CD14-positive monocyte (primary cell): ENCODE measurements around the gene PRAC2. TPM values are rescaled to one million over a fixed set of nuclear protein-coding genes. Genes with fewer than 3 reads are reported as not detected.
A peak's percentile ranks its signal among the peaks of the same experiment; 100 is the strongest.

ENCODE experiments used
- DNase-seq, 3 donors: peaks; one replicate each; pipeline ENCODE4 v3.0.0-alpha.2; 2011 to 2022
- H2AFZ ChIP-seq: 2 replicates; pipeline ENCODE4 v1.6.0; 2012; ENCODE audit warnings: mild to moderate bottlenecking, low read depth, low read length, inconsistent platforms; ENCODE audit not compliant: insufficient read depth, poor library complexity, severe bottlenecking
- H3K27ac ChIP-seq, 2 donors: 1 replicate in 1 of 2; 2 replicates in 1 of 2; pipeline ENCODE4 v1.5.1; 2012 to 2013; ENCODE audit warnings: low read length in 2 of 2, control low read depth in 1 of 2, inconsistent platforms in 1 of 2, low read depth in 1 of 2, mild to moderate bottlenecking in 1 of 2
- H3K27me3 ChIP-seq, 2 donors: one replicate each; pipeline versions ENCODE4 v1.6.0 to v1.6.1; 2011 to 2013; ENCODE audit warnings: low read length in 2 of 2; ENCODE audit not compliant: control insufficient read depth in 2 of 2, insufficient read depth in 2 of 2
- H3K36me3 ChIP-seq, 2 donors: replicated peaks in 1 of 2; 1 replicate in 1 of 2; 2 replicates in 1 of 2; pipeline versions ENCODE4 v1.5.1 to v1.6.1; 2012 to 2013; ENCODE audit warnings: low read length in 2 of 2, control low read depth in 1 of 2, inconsistent platforms in 1 of 2, mild to moderate bottlenecking in 1 of 2; ENCODE audit not compliant: insufficient read depth in 2 of 2, control insufficient read depth in 1 of 2
- H3K4me1 ChIP-seq, 2 donors: 1 replicate in 1 of 2; 2 replicates in 1 of 2; pipeline versions ENCODE4 v1.5.1 to v1.6.1; 2012 to 2013; ENCODE audit warnings: low read length in 2 of 2, control low read depth in 1 of 2, inconsistent platforms in 1 of 2, mild to moderate bottlenecking in 1 of 2, moderate library complexity in 1 of 2; ENCODE audit not compliant: insufficient read depth in 2 of 2, control insufficient read depth in 1 of 2
- H3K4me2 ChIP-seq: replicated peaks from 2 replicates; pipeline ENCODE3; 2012; ENCODE audit warnings: low read length, moderate library complexity, mild to moderate bottlenecking; ENCODE audit not compliant: poor library complexity, severe bottlenecking; ENCODE audit errors: extremely low read depth
- H3K4me3 ChIP-seq, 3 experiments: fragments of 200-600 bp in 1 of 3; sonication (generic) in 1 of 3; replicated peaks in 1 of 3; 1 replicate in 2 of 3; 2 replicates in 1 of 3; pipeline ENCODE4 v1.5.1; 2011 to 2013; ENCODE audit warnings: low read length in 3 of 3, mild to moderate bottlenecking in 3 of 3, control low read depth in 2 of 3, low read depth in 2 of 3, inconsistent platforms in 1 of 3, moderate library complexity in 1 of 3
- H3K79me2 ChIP-seq: 2 replicates; pipeline ENCODE4 v1.6.0; 2012; ENCODE audit warnings: mild to moderate bottlenecking, control low read depth, inconsistent platforms, low read length, moderate library complexity; ENCODE audit not compliant: insufficient read depth
- H3K9ac ChIP-seq: 2 replicates; pipeline ENCODE4 v1.6.0; 2017; ENCODE audit warnings: low read length, mild to moderate bottlenecking; ENCODE audit not compliant: insufficient read depth, poor library complexity, severe bottlenecking
- H3K9me3 ChIP-seq, 2 donors: replicated peaks in 1 of 2; 1 replicate in 1 of 2; 2 replicates in 1 of 2; pipeline versions ENCODE4 v1.5.1 to v1.6.1; 2012 to 2013; ENCODE audit warnings: low read length in 2 of 2, control low read depth in 1 of 2; ENCODE audit not compliant: control insufficient read depth in 1 of 2, insufficient read depth in 1 of 2
- H4K20me1 ChIP-seq: 2 replicates; pipeline ENCODE4 v1.6.0; 2012; ENCODE audit warnings: mild to moderate bottlenecking, low read length, control low read depth, moderate library complexity; ENCODE audit not compliant: insufficient read depth
- H3K27ac Mint-ChIP-seq, 7 donors: one replicate each; pipeline ENCODE4 v1.8.0; 2020; ENCODE audit warnings: mild to moderate bottlenecking in 7 of 7, mixed read lengths in 7 of 7, moderate library complexity in 6 of 7, inconsistent platforms in 2 of 7
- H3K27me3 Mint-ChIP-seq, 3 donors: one replicate each; pipeline ENCODE4 v1.8.0; 2021 to 2022; ENCODE audit warnings: low read depth in 3 of 3, mild to moderate bottlenecking in 3 of 3, mixed read lengths in 3 of 3, moderate library complexity in 3 of 3, inconsistent platforms in 1 of 3
- H3K36me3 Mint-ChIP-seq, 2 donors: one replicate each; pipeline ENCODE4 v1.8.0; 2020; ENCODE audit warnings: mixed read lengths in 2 of 2, inconsistent platforms in 1 of 2, mild to moderate bottlenecking in 1 of 2
- H3K4me1 Mint-ChIP-seq: one replicate; pipeline ENCODE4 v1.8.0; 2020; ENCODE audit warnings: mild to moderate bottlenecking, mixed read lengths
- H3K4me3 Mint-ChIP-seq, 2 donors: one replicate each; pipeline ENCODE4 v1.8.0; 2020; ENCODE audit warnings: mild to moderate bottlenecking in 2 of 2, mixed read lengths in 2 of 2, moderate library complexity in 1 of 2
- H3K9me3 Mint-ChIP-seq, 7 donors: one replicate each; pipeline ENCODE4 v1.8.0; 2020 to 2022; ENCODE audit warnings: mixed read lengths in 7 of 7, mild to moderate bottlenecking in 6 of 7, moderate library complexity in 6 of 7, inconsistent platforms in 2 of 7
- CTCF ChIP-seq: fragments of 200-600 bp; IDR thresholded peaks from one replicate; pipeline ENCODE4 v1.8.0; 2022; ENCODE audit warnings: antibody characterized with exemption, mild to moderate bottlenecking
- WGBS: methylation state at CpG from one replicate; pipeline ENCODE4 v1.1.5; 2013; ENCODE audit warnings: missing lambda C conversion rate; ENCODE audit not compliant: insufficient coverage; 5-methylcytosine and 5-hydroxymethylcytosine counted together
- intact Hi-C, 2 donors: fragments of 100-400 bp; cut with micrococcal nuclease; formaldehyde crosslinking; loops; one replicate each; pipeline versions ENCODE4 v1.15.0 to v1.15.1; 2023
- polyA minus RNA-seq: library from RNA; depleted of rRNA, polyadenylated mRNA; stranded (reverse); fragments of >200 nt; gene quantifications from 2 replicates; pipeline ENCODE4 v1.2.3, GENCODE V29; 2012
- polyA plus RNA-seq, 3 donors: library from polyadenylated mRNA; depleted of rRNA in 1 of 3; unstranded in 2 of 3; stranded (reverse) in 1 of 3; fragments of 300-500 nt in 2 of 3; fragments of >200 nt in 1 of 3; fragmentation: Illumina TruSeq in 2 of 3; gene quantifications; 1 replicate in 2 of 3; 2 replicates in 1 of 3; pipeline ENCODE4 v1.2.3, GENCODE V29; 2012 to 2021
- total RNA-seq, 12 experiments: library from RNA in 1 of 12; stranded (reverse) in 1 of 12; fragments of 120-200 nt in 1 of 12; gene quantifications; one replicate each; pipeline ENCODE4 v1.2.4 and lab custom pipeline; 2013 to 2026; ENCODE audit warnings: mixed read lengths in 6 of 12, inconsistent platforms in 1 of 12

PRAC2 gene
- total RNA-seq (2013), result not detected
- polyA plus RNA-seq (not detected), polyA minus RNA-seq (not detected in 2 replicates), total RNA-seq (lab: John Stamatoyannopoulos, UW) (0 to 0.23 (median 0) reads per million in 11 experiments)

GRCh38 chr17:48722915-48723422, at the start of gene PRAC2:
PRAC2 (plus strand) TSS chr17:48723185; CDS start chr17:48724411, 1,226 bp downstream.
- peaks cover 35% of the 10 kb centered on the region for H3K4me1 Mint-ChIP-seq
- no peaks in the 10 kb centered on the region for H3K36me3 ChIP-seq
- no peak within 1 kb of the TSS for H3K27ac ChIP-seq
- H4K20me1 ChIP-seq, result no peaks in the 10 kb centered on the region
- TF ChIP-seq CTCF, result no peak
- peak within 1 kb of the TSS; percentile 48 for H2AFZ ChIP-seq
- H3K4me1 ChIP-seq, result peaks cover 21 to 25% of the 10 kb centered on the region in 2 donors
- H3K27me3 Mint-ChIP-seq, result peaks cover 98 to 100% (median 100%) of the 10 kb centered on the region in 3 donors
- DNase-seq, result peak in 2 of 3 donors; percentile 8 to 27
- peak within 1 kb of the TSS in 2 of 3 experiments; percentile 19 to 64 for H3K4me3 ChIP-seq
- peak within 1 kb of the TSS; percentile 70 for H3K4me2 ChIP-seq
- H3K27ac Mint-ChIP-seq, result no peak within 1 kb of the TSS
- H3K4me3 Mint-ChIP-seq, result peak within 1 kb of the TSS; percentile 56 to 88
- peaks cover 6 to 59% of the 10 kb centered on the region in 2 donors for H3K9me3 ChIP-seq
- H3K79me2 ChIP-seq, result no peaks in the 10 kb centered on the region
- intact Hi-C loops, result no loop called here
- H3K9me3 Mint-ChIP-seq, result peaks cover 0 to 46% (median 21%) of the 10 kb centered on the region in 7 donors
- WGBS, result 0% methylated on average over 8 of the region's 21 CpGs
- H3K9ac ChIP-seq, result no peak within 1 kb of the TSS
- peaks cover 95 to 100% of the 10 kb centered on the region in 2 donors for H3K27me3 ChIP-seq
- H3K36me3 Mint-ChIP-seq, result peaks cover 0 to 16% of the 10 kb centered on the region in 2 donors

DNA sequence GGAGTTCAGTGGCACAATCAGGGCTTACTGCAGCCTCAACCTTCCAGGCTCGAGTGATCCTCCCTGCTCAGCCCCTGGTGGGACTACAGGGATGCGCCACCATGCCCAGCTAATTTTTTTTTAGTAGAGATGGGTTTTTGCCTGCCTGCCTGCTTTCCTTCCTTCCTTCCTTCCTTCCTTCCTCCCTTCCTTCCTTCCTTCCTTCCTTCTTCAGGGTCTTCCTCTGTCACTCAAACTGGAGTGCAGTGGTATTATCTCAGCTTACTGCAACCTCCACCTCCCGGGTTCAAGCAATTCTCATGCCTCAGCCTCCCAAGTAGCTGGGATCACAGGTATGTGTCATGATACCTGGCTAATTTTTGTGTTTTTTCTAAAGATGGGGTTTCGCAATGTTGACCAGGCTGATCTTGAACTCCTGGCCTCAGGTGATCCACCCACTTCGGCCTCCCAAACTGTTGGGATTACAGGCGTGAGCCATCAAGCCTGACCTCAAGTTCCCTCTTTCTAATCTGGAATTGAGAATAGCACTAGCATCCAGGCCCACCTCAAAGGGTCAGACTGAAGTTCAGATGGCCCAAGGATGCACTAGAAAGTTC, 45.9 kb upstream of the PRAC2 start:
- Histone ChIP-seq H3K79me2 (no peaks in the 10 kb centered on the region), H4K20me1 (no peaks in the 10 kb centered on the region), H3K9me3 (no peaks in the 10 kb centered on the region), H3K9ac (no peak overlapping the region), H3K36me3 (no peaks in the 10 kb centered on the region), H3K4me3 (no peak overlapping the region), H2AFZ (no peak overlapping the region), H3K27ac (no peak overlapping the region), H3K4me2 (no peak overlapping the region), H3K27me3 (peaks cover 19 to 67% of the 10 kb centered on the region in 2 donors), H3K4me1 (peaks cover 0 to 3% of the 10 kb centered on the region in 2 donors)
- peaks cover 0 to 3% (median 0%) of the 10 kb centered on the region in 7 donors for H3K9me3 Mint-ChIP-seq
- peaks cover 2% of the 10 kb centered on the region for H3K4me1 Mint-ChIP-seq
- 89% methylated on average over 3 of the region's 6 CpGs for WGBS
- no peak for TF ChIP-seq CTCF
- peak overlapping the region in 1 of 7 donors; percentile 75 for H3K27ac Mint-ChIP-seq
- H3K27me3 Mint-ChIP-seq, result peaks cover 29 to 77% (median 55%) of the 10 kb centered on the region in 3 donors
- no peaks in the 10 kb centered on the region for H3K36me3 Mint-ChIP-seq
- intact Hi-C loops, result loop anchor here (5.0 to 10.0 kb wide), 3 partner anchors 110 to 358 kb away; no protein-coding TSS in a partner anchor
- H3K4me3 Mint-ChIP-seq, result peak overlapping the region in 1 of 2 donors; percentile 43
- DNase-seq, result no peak
